Testis (tissue), 2 donors: ENCODE data around the gene PEX11B.

Source experiments
- POLR2A ChIP-seq: fragments of 450-650 bp; IDR thresholded peaks from one replicate; pipeline ENCODE4 v1.6.1; 2017; ENCODE audit warnings: antibody characterized with exemption, mild to moderate bottlenecking, moderate library complexity
- TF ChIP-seq, protein P1 (sequence below), 3 experiments: fragments of 450-650 bp in 2 of 3; fragments of 200-600 bp in 1 of 3; sonication (generic) in 1 of 3; IDR thresholded peaks; one replicate each; pipeline ENCODE4 v1.5.1; 2016 to 2019; ENCODE audit warnings: antibody characterized with exemption in 3 of 3, mild to moderate bottlenecking in 2 of 3, moderate library complexity in 1 of 3

DNA sequence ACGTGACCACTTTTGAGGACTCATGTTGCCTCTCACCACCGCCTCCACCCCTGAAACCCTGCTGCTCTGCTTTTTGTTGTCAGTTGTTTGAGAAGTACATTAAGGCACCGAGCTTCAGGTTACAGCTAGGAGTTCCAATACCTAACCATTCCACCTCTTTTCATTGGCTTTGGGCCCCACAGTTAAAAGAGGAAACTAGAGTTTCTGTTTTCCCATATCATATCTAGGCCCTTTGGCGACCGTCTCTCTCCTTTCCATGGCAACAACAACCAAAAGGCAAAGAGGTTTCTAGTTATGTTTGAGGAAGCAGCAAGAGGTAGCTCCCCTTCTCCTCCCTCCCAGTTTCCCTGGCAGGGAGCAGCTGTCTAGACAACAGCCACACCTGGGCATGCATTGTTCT lies 38.7 kb downstream of the PEX11B start:
- TF ChIP-seq, protein P1, sequence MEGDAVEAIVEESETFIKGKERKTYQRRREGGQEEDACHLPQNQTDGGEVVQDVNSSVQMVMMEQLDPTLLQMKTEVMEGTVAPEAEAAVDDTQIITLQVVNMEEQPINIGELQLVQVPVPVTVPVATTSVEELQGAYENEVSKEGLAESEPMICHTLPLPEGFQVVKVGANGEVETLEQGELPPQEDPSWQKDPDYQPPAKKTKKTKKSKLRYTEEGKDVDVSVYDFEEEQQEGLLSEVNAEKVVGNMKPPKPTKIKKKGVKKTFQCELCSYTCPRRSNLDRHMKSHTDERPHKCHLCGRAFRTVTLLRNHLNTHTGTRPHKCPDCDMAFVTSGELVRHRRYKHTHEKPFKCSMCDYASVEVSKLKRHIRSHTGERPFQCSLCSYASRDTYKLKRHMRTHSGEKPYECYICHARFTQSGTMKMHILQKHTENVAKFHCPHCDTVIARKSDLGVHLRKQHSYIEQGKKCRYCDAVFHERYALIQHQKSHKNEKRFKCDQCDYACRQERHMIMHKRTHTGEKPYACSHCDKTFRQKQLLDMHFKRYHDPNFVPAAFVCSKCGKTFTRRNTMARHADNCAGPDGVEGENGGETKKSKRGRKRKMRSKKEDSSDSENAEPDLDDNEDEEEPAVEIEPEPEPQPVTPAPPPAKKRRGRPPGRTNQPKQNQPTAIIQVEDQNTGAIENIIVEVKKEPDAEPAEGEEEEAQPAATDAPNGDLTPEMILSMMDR (IDR thresholded peaks at IDR 0.05), result no peak
- no peak for TF ChIP-seq POLR2A
